ENCODE measurements around the gene CDKN2B-AS1. TPM values are rescaled to one million over a fixed set of nuclear protein-coding genes. Genes with fewer than 3 reads are reported as not detected.

CDKN2B-AS1 gene
- polyA plus RNA-seq, 1 donor (not counting 4 experiments of a cell fraction or from before 2014, with no cell fraction given) = 1.1 TPM

DNA sequence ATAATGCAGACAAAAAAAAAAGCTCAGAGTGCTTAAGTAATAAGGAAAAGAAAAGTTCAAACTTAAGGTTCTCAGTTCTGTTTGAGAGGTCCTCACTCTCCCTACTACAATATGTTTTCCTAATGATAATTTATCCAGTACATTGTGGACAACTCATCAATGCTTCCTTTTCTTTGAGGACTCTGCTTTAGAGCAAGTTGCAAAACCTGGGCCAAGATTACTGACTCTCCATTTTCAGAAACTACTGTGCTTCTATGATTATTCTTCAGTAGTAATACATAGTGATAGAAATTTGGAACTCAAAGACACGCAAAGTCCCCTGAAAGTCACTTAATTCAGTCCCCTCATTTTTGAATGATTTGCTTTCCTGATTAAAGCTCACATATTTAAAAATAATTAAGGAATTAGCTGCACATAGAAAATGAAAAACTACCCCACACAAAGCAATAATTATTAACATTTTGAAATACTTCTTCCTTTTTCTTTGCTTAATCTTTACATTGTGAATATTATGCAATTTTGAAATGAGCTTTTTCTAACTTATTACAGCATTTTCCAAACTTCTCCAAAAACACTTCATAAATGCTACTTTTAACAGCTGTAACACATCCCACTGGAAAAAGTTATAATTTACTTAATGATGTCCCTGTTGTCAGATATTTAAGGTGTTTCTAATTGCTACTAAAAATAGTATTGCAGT is 11.6 kb upstream of the CDKN2B-AS1 start:
- Histone ChIP-seq H3K4me1 (ENCODE audit: control insufficient read depth, extremely low read depth, insufficient read depth, low read length) (no peaks in the 10 kb centered on the region), H2AFZ (ENCODE audit: control insufficient read depth, low read length) (no peak overlapping the region), H3K4me3 (ENCODE audit: control insufficient read depth in 2 of 3, extremely low read depth in 1 of 3, insufficient read depth in 2 of 3, low read depth in 1 of 3, low read length in 3 of 3) (no peak overlapping the region), H3K4me2 (ENCODE audit: control insufficient read depth, extremely low read depth, insufficient read depth, low read depth, low read length) (no peak overlapping the region), H3K9ac (ENCODE audit: control insufficient read depth, extremely low read depth, insufficient read depth, low read length) (no peak overlapping the region), H3K9me1 (ENCODE audit: control insufficient read depth, extremely low read depth, insufficient read depth, low read length) (no peaks in the 10 kb centered on the region), H3K27me3 (ENCODE audit: control insufficient read depth, extremely low read depth, insufficient read depth, low read length) (peaks cover 4% of the 10 kb centered on the region), H4K20me1 (ENCODE audit: control insufficient read depth, extremely low read depth, insufficient read depth, low read length) (no peaks in the 10 kb centered on the region), H3K79me2 (ENCODE audit: control insufficient read depth, insufficient read depth, low read length) (no peaks in the 10 kb centered on the region), H3K36me3 (ENCODE audit: control insufficient read depth in 2 of 2, extremely low read depth in 1 of 2, insufficient read depth in 2 of 2, low read length in 2 of 2) (no peaks in the 10 kb centered on the region), H3K27ac (ENCODE audit: control insufficient read depth, insufficient read depth, low read length) (no peak overlapping the region), H3K9me3 (ENCODE audit: control insufficient read depth, low read depth, low read length) (no peaks in the 10 kb centered on the region)
- no peak for FAIRE-seq
- dilution Hi-C loops (cut with MboI; ENCODE audit: extremely low pct_ligation_motif_present, low sequenced_read_pairs) = no loop called here
- TF ChIP-seq, protein P1, sequence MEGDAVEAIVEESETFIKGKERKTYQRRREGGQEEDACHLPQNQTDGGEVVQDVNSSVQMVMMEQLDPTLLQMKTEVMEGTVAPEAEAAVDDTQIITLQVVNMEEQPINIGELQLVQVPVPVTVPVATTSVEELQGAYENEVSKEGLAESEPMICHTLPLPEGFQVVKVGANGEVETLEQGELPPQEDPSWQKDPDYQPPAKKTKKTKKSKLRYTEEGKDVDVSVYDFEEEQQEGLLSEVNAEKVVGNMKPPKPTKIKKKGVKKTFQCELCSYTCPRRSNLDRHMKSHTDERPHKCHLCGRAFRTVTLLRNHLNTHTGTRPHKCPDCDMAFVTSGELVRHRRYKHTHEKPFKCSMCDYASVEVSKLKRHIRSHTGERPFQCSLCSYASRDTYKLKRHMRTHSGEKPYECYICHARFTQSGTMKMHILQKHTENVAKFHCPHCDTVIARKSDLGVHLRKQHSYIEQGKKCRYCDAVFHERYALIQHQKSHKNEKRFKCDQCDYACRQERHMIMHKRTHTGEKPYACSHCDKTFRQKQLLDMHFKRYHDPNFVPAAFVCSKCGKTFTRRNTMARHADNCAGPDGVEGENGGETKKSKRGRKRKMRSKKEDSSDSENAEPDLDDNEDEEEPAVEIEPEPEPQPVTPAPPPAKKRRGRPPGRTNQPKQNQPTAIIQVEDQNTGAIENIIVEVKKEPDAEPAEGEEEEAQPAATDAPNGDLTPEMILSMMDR (optimal IDR thresholded peaks at IDR 0.05 in 1 of 3, IDR thresholded peaks at IDR 0.05 in 1 of 3, conservative IDR thresholded peaks at IDR 0.05 in 1 of 3; ENCODE audit: extremely low read depth in 1 of 3, insufficient read depth in 2 of 3, low read length in 3 of 3) = no peak
- TF ChIP-seq EZH2 (IDR thresholded peaks at IDR 0.05; ENCODE audit: low read length) = no peak
- no peak for DNase-seq (ENCODE audit: low read depth, low spot score)

DNA sequence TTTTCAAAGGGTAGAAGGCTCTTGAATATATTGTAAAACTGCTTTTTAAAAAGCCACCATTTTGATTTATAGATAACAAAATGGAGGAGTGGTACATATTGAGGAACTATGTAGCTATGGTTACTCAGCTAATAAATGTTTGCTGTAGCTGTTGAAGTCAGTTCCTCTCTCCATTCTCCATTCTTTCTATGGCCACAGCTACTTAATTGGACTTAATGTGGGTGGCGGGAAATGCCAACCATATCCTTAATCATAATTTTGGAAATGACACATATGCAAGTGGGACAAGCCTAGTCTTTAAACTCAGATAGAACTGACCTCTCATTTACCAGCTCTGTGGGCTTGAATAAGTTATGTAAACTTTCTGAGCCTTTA is 11.0 kb upstream of the CDKN2B-AS1 start:
- no peaks in the 10 kb centered on the region for H3K9me3 ChIP-seq (ENCODE audit: control insufficient read depth, low read depth, low read length)
- no peaks in the 10 kb centered on the region for H3K9me1 ChIP-seq (ENCODE audit: control insufficient read depth, extremely low read depth, insufficient read depth, low read length)
- TF ChIP-seq EZH2 (IDR thresholded peaks at IDR 0.05; ENCODE audit: low read length) = no peak
- TF ChIP-seq, protein P1 (optimal IDR thresholded peaks at IDR 0.05 in 1 of 3, IDR thresholded peaks at IDR 0.05 in 1 of 3, conservative IDR thresholded peaks at IDR 0.05 in 1 of 3; ENCODE audit: extremely low read depth in 1 of 3, insufficient read depth in 2 of 3, low read length in 3 of 3) = no peak
- FAIRE-seq (peak; percentile 23), DNase-seq (ENCODE audit: low read depth, low spot score) (no peak)
- no peak overlapping the region for H3K4me3 ChIP-seq (ENCODE audit: control insufficient read depth in 2 of 3, extremely low read depth in 1 of 3, insufficient read depth in 2 of 3, low read depth in 1 of 3, low read length in 3 of 3)
- no peaks in the 10 kb centered on the region for H3K79me2 ChIP-seq (ENCODE audit: control insufficient read depth, insufficient read depth, low read length)
- H3K9ac ChIP-seq (ENCODE audit: control insufficient read depth, extremely low read depth, insufficient read depth, low read length) = no peak overlapping the region
- no peak overlapping the region for H3K4me2 ChIP-seq (ENCODE audit: control insufficient read depth, extremely low read depth, insufficient read depth, low read depth, low read length)
- H2AFZ ChIP-seq (ENCODE audit: control insufficient read depth, low read length) = no peak overlapping the region
- no peaks in the 10 kb centered on the region for H4K20me1 ChIP-seq (ENCODE audit: control insufficient read depth, extremely low read depth, insufficient read depth, low read length)
- H3K27me3 ChIP-seq (ENCODE audit: control insufficient read depth, extremely low read depth, insufficient read depth, low read length) = peaks cover 2% of the 10 kb centered on the region
- dilution Hi-C loops (cut with MboI; ENCODE audit: extremely low pct_ligation_motif_present, low sequenced_read_pairs) = no loop called here
- no peaks in the 10 kb centered on the region for H3K36me3 ChIP-seq (ENCODE audit: control insufficient read depth in 2 of 2, extremely low read depth in 1 of 2, insufficient read depth in 2 of 2, low read length in 2 of 2)
- H3K4me1 ChIP-seq (ENCODE audit: control insufficient read depth, extremely low read depth, insufficient read depth, low read length) = no peaks in the 10 kb centered on the region
- no peak overlapping the region for H3K27ac ChIP-seq (ENCODE audit: control insufficient read depth, insufficient read depth, low read length)

Measured in keratinocyte (primary cell).